G401.6 (cell line): ENCODE data around the gene TRMT2A.

Experiments used
- FAIRE-seq: peaks from 2 replicates; lab custom pipeline; 2012; peaks lifted over from hg19 to GRCh38; lab: Jason Lieb, UNC

Gene TRMT2A

GRCh38 chr22:20148414-20148813, 31.4 kb upstream of the TRMT2A start:
- FAIRE-seq, result no peak

DNA sequence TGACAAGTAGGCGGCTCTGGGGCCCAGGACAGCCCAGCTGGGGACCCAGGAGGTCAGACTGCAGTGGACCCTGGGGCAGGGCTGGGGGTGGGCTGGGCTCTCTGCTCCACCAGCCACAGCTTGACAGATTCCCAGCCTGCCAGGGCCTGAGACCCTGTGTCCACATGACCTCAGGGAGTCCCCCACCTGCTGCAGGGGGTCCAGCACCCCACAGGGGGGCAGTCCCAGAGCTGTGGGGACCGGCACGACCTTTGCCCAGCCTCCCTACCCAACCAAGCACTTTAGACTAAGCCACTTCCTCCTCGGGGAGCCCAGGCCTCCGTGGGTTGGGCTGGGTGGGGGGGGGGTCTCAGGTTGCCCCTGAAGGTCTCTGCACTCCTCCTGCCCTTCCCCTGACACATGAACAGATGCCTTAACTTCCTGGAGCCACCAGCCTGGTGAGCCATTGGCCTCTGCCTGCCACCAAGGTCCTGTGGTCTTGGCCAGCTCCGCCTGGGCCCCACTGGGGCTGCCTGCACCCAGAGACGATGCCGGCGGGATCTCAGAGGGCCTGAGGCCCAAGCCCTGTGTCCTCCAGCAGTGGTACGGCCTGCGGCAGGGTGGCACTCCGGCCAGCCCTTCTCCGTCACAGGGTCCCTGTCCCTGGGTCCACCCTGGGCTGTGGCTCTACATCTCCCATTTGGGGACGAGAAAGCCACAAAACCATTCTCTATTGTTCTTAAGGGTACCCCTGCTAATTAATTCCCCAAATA, 30.4 kb upstream of the TRMT2A start:
- no peak for FAIRE-seq

DNA sequence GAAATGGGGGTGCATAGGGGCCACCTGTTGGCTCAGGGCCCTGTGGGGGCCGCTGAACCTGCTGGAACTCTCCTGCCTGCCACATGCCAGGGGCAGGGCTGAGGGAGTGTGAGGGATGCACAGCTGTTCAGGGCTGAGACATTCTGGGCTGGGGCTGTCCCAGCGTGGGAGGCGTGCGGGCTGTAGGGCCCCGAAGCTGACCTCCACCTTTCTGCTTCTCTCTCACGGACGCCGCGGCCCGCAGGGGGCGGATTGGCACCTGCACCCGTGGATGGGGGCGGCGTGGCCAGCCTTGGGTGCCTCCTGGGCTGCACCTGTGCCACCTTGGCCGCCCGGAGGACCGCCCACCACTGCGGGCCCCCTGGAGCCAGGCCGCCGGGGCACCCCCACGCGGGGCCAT, 29.8 kb upstream of the TRMT2A start:
- no peak for FAIRE-seq

GRCh38 chr22:20145832-20146223, 28.8 kb upstream of the TRMT2A start:
- FAIRE-seq, result no peak

DNA sequence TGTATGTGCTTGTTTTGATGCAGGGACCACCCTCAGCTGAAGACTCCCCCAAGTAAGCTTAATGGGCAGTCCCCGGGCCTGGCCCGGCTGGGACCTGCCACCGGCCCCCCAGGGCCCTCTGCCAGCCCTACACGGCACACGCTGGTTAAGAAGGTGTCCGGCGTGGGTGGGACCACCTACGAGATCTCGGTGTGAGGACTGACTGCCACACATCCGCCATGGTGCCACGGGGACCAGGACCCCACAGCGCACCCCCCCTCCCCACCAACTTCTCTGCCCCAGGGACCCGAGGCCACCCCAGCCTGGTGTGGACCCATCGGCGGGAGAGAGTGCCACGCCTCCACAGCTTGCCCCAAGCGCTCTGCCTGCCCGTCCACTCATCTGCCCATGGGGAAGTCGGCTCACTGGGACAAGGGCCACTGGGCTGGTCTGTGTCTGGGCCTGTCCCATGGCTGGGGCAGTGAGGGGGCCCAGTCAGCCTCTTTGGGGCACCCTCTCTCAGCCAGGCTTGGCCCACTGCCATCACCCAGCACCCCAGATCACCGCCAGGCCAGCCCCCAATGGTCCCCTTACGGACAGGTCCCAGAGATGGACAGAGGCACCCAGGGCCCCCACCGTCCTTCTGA, 28.3 kb upstream of the TRMT2A start:
- FAIRE-seq, result no peak

DNA sequence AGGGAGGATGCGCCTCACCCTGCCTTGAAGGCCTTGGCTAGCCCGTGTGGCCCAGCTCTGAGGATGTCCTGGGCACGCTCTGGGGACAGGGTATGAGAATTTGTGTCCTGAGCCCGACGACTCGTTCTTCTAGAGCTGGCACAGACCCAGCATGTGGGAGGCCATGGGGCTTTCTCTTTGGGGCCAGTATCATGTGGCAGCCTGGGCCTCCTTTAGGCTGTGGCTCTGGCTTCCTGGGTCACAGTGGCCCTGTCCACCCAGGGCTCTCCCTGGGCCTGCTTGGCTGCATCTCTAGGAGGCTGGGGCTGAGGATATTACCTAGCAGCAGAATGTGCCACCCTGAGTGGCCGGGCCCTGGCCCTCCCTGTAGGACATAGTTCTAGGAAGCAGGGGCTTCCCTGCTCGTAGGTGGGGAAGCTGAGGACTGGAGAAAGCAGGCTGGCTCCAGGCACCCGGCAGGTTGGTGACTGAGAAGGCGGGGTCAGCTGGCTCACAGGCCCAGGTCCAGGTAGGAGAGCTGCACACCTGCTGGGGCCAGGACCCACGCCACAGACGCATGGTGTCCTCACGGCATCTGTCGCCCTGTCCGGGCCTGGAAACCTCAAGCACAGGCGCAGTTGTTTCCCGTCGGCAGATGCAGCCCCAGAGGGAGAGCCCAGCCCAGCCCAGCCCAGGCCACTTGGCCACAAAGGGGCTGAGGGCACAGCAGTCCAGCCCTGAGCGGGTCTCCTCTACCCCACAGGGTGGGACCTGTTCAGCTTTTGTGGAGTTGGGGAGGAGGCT, 27.0 kb upstream of the TRMT2A start:
- FAIRE-seq, result no peak

- FAIRE-seq, result no peak
Observed at GRCh38 chr22:20142711-20143621, 25.9 kb upstream of the TRMT2A start.

DNA sequence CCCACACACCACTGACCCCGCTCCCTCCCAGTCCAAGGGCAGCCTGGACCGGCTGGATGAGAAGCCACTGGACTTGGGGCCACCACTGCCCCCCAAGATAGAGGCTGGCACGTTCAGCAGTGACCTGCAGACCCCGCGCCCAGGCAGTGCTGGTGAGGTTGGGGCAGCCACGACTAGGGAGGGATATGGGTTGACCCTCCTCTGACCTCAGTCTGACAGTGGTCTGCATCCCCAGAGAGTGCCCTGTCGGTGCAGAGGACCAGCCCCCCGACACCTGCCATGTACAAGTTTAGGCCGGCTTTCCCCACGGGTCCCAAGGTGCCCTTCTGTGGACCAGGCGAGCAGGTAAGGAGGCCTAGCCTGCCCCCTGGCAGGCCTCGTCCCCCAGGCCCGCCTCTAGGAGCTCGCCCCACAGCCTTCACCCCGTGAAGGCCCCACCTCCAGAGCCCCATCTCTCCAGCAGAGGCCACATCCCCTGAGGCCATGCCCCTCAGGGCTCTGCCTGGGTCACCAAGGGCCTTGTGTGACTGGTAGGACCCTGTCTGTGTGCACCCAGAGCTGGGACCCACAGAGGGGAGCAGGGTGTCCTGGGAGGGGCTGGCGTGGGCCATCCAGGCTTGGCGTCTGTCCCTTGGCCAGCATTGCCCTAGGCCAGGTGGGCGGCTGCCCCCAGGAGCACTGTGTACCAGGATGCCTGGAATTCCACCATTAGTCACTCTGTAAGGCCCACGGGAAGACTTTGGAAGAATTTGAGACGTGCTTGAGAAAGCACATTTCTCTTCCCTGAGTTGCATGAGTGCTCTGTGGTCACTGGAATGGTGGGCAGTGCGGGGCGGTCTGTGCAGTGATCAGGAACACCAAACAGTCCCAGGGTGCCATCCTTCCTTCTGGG, 24.4 kb upstream of the TRMT2A start:
- FAIRE-seq, result no peak

- FAIRE-seq, result no peak
Observed at GRCh38 chr22:20140521-20140964, 23.5 kb upstream of the TRMT2A start.

GRCh38 chr22:20140107-20140445, 23.1 kb upstream of the TRMT2A start:
- FAIRE-seq, result no peak

DNA sequence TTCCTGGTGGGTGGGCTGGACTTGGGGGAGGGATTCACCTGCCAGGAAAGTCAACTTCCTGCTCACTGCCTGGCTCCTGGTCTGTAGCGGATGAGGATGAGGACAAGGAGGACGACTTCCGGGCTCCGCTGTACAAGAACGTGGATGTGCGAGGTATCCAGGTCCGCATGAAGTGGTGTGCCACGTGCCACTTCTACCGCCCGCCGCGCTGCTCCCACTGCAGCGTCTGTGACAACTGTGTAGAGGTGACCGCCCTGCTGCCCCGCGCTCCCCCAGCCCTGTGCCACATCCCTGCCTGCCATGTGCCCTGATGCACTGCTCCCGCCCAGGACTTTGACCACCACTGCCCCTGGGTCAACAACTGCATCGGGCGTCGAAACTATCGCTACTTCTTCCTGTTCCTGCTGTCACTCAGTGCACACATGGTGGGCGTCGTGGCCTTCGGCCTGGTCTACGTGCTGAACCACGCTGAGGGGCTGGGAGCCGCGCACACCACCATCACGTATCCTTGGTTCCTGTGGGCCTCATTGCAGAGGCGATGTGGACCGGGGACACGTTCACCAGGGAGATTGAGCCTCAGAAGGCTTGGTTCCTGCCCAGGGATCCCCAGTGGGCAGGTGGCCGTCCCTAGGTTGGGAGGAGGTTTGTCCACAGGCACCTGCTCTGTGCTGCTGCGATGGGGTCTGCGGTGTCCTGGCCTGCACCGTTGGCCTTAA, 22.5 kb upstream of the TRMT2A start:
- FAIRE-seq, result no peak

DNA sequence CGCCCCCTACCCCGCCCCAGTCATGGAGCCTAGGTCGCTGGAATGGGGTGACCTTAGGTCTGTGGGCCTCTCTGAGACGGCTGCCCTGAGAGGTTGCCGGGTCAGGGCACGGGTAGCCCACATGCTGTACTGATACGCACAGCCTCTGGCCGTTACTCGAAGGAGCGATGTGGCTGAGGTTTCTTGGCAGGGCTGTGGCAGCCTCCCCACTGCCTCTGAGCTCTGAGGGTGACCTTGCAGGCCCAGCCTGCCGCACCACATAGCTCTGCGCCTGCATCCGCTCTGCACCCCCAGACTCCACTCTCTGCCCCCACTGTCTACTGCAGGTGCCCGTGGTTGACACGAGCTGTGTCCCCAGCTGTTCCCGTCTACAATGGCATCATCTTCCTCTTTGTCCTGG, 21.8 kb upstream of the TRMT2A start:
- no peak for FAIRE-seq

DNA sequence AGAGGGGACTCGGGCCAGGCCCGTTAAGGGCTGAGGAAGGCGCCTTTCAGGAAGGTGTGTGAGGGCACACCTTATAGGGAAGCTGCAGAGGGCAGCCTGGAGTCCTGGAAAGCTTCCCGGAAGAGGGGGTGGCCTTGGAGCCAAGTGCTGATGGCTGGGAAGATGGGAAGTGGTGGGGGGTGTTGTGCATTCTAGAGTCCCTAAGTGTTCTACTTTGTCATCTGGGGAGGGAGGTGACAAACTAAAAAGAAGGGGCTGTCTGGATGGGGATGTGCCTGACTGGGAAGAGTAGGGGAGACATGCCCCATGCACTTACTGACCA, 21.4 kb upstream of the TRMT2A start:
- FAIRE-seq, result no peak

- no peak for FAIRE-seq
Observed at GRCh38 chr22:20137671-20138416, 20.8 kb upstream of the TRMT2A start.

GRCh38 chr22:20137113-20137512, 20.1 kb upstream of the TRMT2A start:
- no peak for FAIRE-seq

- FAIRE-seq, result no peak
Observed at GRCh38 chr22:20136603-20136873, 19.5 kb upstream of the TRMT2A start.

GRCh38 chr22:20135806-20136602, 19.0 kb upstream of the TRMT2A start:
- FAIRE-seq, result no peak

GRCh38 chr22:20135265-20135664, 18.2 kb upstream of the TRMT2A start:
- FAIRE-seq, result no peak

- FAIRE-seq, result no peak
Observed at GRCh38 chr22:20133930-20134549, 17.0 kb upstream of the TRMT2A start.
